D341Med (cell line): ENCODE data around the gene EMX1.

Experiments
- DNase-seq: peaks from one replicate; pipeline ENCODE4 v3.0.0; 2012; ENCODE audit warnings: low spot score

Gene EMX1

GRCh38 chr2:72925328-72925943, 8.1 kb downstream of the EMX1 start:
- DNase-seq: peak; percentile 20

GRCh38 chr2:72926368-72926767, 9.0 kb downstream of the EMX1 start:
- DNase-seq: no peak

GRCh38 chr2:72926811-72927465, 9.6 kb downstream of the EMX1 start:
- no peak for DNase-seq

- no peak for DNase-seq
Observed at GRCh38 chr2:72927619-72928550, 10.6 kb downstream of the EMX1 start.

- no peak for DNase-seq
Observed at GRCh38 chr2:72929010-72929409, 11.7 kb downstream of the EMX1 start.

GRCh38 chr2:72931280-72931910, 14.1 kb downstream of the EMX1 start:
- DNase-seq: no peak

- no peak for DNase-seq
Observed at GRCh38 chr2:72932045-72932740, 14.9 kb downstream of the EMX1 start.

- no peak for DNase-seq
Observed at GRCh38 chr2:72932805-72933204, 15.5 kb downstream of the EMX1 start.

GRCh38 chr2:72933207-72933606, 15.9 kb downstream of the EMX1 start:
- DNase-seq: no peak

- DNase-seq: no peak
Observed at GRCh38 chr2:72933646-72934151, 16.4 kb downstream of the EMX1 start.

GRCh38 chr2:72934683-72935610, 17.6 kb downstream of the EMX1 start:
- DNase-seq: no peak

GRCh38 chr2:72935611-72935957, 18.3 kb downstream of the EMX1 start:
- no peak for DNase-seq

GRCh38 chr2:72936660-72937355, 19.5 kb downstream of the EMX1 start:
- no peak for DNase-seq

- DNase-seq: no peak
Observed at GRCh38 chr2:72937356-72937669, 20.0 kb downstream of the EMX1 start.

GRCh38 chr2:72938455-72938854, 21.1 kb downstream of the EMX1 start:
- DNase-seq: no peak

GRCh38 chr2:72940361-72940760, 23.0 kb downstream of the EMX1 start:
- no peak for DNase-seq

- no peak for DNase-seq
Observed at GRCh38 chr2:72940786-72941185, 23.5 kb downstream of the EMX1 start.

- no peak for DNase-seq
Observed at GRCh38 chr2:72942293-72942692, 25.0 kb downstream of the EMX1 start.

GRCh38 chr2:72942881-72943418, 25.6 kb downstream of the EMX1 start:
- no peak for DNase-seq
